AG09309 (cell line): Measurements from ENCODE around the gene HYCC2.
"Not testable (repeated sequence)": the region's sequence is repeated elsewhere in the genome, so short reads cannot be mapped to it uniquely, and the experiment has no call there.

Experiments used
- DNase-seq: peaks from one replicate; pipeline ENCODE4 v3.0.0-alpha.2; 2010; ENCODE audit warnings: low read depth
- H3K4me3 ChIP-seq: 2 replicates; pipeline ENCODE4 v1.5.1; 2011; ENCODE audit warnings: mild to moderate bottlenecking, low read depth, low read length, moderate library complexity; ENCODE audit not compliant: control insufficient read depth
- TF ChIP-seq, protein P1 (sequence below): IDR thresholded peaks from 2 replicates; pipeline ENCODE4 v1.5.1; 2011; ENCODE audit warnings: mild to moderate bottlenecking, low read depth, low read length, inconsistent platforms; ENCODE audit not compliant: insufficient read depth, control insufficient read depth; ENCODE audit errors: missing control alignments

HYCC2 gene

DNA sequence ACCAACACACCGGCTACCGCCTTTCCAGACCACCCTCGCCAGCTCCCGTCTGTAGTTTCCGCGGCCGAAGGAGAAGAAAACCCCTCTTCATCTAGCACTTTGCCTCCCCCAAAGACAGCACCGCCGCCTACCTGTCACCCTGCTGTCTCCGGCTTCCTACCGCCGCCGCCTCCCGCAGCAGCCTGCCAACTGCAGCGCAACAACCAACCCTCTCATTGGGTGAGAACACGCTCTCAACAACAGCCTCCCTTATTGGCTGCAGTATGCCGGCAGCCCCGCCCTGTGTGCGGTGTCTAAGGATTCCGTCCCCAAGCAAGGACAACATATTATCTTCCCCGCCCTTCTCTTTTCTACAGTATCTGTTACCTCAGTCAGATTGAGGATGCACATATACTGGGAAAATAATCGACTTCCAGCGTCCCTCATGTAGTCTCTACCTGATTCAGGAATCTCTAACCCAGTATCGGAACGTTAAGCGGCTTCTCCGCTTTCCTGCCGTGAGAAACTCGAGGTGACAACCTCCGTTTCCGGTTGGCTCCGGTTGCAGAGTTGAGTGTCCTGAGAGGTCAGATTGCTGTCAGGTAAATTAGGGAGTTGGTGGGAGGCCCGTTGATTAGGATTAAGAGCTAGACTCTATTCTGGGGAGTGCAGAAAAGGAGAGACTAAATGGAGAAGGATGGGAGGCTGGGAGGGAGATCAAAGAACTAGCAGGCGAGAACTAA is at the start of gene HYCC2, which contains the start of gene NDUFB3:
TSS of gene HYCC2 (minus strand) at position 193 of the 722 bp plus-strand sequence. CDS start 47,662 bp downstream, outside the sequence.
TSS of gene NDUFB3 (plus strand) at position 523 of the 722 bp plus-strand sequence. CDS start 6,882 bp downstream, outside the sequence.
- TF ChIP-seq, protein P1, sequence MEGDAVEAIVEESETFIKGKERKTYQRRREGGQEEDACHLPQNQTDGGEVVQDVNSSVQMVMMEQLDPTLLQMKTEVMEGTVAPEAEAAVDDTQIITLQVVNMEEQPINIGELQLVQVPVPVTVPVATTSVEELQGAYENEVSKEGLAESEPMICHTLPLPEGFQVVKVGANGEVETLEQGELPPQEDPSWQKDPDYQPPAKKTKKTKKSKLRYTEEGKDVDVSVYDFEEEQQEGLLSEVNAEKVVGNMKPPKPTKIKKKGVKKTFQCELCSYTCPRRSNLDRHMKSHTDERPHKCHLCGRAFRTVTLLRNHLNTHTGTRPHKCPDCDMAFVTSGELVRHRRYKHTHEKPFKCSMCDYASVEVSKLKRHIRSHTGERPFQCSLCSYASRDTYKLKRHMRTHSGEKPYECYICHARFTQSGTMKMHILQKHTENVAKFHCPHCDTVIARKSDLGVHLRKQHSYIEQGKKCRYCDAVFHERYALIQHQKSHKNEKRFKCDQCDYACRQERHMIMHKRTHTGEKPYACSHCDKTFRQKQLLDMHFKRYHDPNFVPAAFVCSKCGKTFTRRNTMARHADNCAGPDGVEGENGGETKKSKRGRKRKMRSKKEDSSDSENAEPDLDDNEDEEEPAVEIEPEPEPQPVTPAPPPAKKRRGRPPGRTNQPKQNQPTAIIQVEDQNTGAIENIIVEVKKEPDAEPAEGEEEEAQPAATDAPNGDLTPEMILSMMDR: peak; percentile 13
- peak; percentile 75 for DNase-seq
- peak within 1 kb of the TSS; percentile 95 for H3K4me3 ChIP-seq

DNA sequence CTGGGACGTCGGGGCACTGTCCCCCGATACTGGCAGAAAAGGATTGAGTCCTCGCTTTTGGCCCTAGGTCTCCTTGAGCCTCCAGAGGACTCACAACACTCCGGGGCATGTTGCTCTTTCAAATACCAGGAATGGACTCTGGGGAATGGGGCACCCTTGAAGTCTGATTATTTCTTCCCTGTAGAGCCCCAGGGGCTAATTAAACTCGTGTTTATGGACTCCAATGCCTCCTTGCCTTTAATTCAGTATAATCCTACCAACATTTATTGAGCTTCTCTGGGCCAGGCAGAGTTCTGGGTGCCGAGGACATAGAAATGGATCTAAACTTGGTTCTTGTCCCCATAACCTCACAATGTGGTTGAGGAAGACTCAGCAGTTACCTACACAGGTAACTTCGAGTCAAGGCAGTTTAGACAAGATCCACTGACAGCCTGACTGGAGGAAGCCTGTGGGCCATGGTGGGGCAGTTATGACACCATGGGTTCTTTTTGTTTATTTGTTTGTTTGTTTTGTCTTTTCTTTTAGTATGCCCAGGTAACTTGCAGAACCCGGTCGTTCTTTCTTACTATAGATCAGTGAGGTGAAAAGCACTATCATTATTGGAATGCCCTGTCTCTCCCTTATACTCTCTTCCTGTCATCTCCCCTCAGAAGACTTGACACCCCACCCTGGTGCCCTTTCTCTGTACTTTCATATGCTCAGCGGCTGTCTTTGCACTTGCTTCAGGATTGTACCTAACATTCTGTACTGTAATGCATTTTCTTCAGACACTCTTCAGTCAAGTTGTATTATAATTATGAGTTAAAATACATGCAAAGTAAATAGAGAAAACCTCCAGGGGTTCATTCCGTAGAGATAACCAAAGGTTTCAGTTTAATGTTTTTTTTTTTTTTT is 47.7 kb upstream of the HYCC2 start:
- TF ChIP-seq, protein P1: no peak
- no peak for DNase-seq
- H3K4me3 ChIP-seq: peak overlapping the region; percentile 82

DNA sequence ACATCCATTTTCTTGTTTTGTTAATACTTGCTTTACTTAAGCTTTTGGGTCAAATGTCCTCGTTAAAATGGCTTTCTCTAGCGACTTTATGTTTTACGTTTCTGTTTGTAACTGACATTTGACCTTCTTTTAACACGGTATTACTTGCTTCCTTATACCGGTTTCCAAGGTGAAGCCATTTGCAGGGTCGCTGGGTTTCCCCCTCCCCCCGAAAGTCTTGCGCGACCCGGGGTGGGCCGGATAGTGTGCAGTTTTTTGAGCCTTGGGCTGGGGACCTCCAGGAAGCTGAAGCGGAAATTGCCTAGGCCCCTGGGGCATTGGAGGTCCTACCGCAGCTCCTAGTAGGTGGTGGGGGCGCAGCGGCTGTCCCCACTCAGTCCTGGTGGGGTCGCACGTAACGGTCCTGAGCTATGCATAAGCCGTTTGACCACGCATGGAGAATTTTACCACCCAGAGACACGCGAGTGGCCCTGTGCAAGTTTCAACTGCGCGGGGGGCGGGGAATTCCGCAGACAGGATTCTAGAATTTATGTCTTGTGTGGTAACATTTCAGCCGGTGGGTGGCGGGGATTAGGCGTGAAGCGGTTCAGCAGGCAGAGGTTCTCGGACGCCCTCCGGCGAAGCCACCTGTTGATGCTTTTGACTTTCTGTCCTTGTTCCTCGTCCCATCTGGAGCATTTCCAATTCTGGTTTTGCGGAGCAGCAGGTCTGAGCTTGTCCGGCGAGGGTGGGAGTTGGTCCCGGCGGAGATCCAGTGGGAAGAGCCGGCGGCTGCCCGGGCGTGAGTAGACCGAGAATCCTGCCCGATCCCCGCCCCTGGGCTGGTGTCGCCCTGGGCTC is 46.9 kb upstream of the HYCC2 start:
- peak; percentile 51 for DNase-seq
- H3K4me3 ChIP-seq: peak overlapping the region; percentile 82
- TF ChIP-seq, protein P1: peak; percentile 48

DNA sequence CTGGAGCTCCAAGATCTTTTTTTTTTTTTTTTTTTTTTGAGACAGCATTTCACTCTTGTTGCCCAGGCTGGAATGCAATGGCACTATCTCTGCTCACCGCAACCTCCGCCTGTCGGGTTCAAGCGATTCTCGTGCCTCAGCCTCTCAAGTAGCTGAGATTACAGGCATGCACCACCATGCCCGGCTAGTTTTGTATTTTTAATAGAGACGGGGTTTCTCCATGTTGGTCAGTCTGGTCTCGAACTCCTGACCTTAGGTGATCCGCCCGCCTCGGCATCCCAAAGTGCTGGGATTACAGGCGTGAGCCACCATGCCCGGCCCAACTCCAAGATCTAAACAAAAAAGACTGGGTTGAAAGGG is 46.2 kb upstream of the HYCC2 start:
- not testable (repeated sequence) for DNase-seq
- peak overlapping the region; percentile 82 for H3K4me3 ChIP-seq

DNA sequence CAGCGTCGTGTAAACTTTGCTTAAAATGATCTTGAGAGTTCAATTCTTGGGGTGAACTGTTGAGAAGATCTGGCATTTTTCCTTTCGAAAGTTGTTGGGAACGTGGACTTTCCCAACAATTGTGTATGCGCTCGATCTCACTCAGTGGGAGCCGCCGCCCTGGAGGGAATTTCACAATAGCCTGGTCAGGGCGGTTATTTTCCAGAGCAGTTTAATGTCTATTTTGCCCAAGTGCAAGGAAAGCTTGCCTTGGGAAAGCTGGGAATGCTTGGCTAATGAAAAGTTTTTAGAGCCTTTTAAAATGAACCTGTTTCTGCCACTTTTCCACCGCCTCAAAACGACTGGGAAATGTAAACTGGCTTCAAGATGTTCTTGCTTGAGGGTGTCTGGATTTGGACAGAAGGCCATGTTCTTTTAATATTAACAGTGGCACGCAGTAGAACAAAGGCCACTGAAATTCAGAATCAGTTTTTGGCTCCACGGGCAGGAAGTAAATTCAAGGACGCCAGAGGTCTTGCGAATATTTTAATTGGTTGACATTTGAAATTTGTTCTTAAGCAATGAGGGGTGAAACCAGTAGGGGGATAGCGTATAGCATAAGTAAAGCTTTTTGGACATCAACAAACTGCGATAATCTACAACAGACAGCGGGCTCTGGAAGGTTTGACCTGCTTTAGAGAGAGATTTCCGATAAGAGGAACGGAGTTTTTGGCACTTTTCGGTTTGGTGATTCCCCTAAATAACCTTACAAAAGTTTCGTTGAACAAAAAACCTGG is 45.7 kb upstream of the HYCC2 start:
- peak overlapping the region; percentile 82 for H3K4me3 ChIP-seq
- TF ChIP-seq, protein P1: peak; percentile 39
- DNase-seq: peak; percentile 76

DNA sequence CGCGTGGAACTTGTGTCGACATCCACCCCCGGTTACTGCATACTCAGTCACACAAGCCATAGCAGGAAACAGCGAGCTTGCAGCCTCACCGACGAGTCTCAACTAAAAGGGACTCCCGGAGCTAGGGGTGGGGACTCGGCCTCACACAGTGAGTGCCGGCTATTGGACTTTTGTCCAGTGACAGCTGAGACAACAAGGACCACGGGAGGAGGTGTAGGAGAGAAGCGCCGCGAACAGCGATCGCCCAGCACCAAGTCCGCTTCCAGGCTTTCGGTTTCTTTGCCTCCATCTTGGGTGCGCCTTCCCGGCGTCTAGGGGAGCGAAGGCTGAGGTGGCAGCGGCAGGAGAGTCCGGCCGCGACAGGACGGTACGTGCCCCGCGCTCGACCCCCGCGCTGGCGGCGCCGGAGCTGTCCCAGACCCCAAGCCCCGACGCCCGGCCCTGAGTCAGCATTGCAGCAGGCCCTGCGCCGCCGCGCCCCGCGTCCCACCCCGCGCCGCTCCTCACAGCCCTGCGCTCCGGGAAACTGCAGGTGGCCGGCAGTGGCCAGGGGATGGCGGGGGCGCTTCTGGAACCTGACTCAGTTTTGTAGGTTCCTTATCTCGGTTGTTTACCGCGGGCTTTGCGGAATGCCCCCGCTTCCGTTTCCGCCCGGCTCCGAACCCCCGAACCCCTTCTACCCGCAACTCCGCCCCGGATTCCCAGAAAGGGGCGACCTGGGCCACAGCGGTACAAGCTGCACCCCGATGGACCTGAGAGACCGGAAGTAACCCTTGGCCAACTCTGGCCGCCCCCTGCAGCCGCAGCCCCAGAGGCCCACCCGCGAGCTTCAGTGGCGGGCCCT is 44.9 kb upstream of the HYCC2 start, which contains the start of gene CFLAR:
TSS of gene CFLAR (plus strand) at position 50 of the 844 bp plus-strand sequence. CDS start 13,702 bp downstream, outside the sequence.
- no peak for DNase-seq
- TF ChIP-seq, protein P1: no peak
- peak within 1 kb of the TSS; percentile 82 for H3K4me3 ChIP-seq
